Panc1 (cell line): ENCODE results near the gene CIB4. TPM values are rescaled to one million over a fixed set of nuclear protein-coding genes. Genes with fewer than 3 reads are reported as not detected.

Experiments used
- ATAC-seq: fragments of 200-7000 bp; cut with Tn5 transposase; 2 replicates; pipeline ENCODE4 v1.9.1; 2020; ENCODE audit warnings: mild to moderate bottlenecking, moderate library complexity
- BruUV-seq: library from RNA; stranded (reverse); fragments of 400-500 nt; replicated peaks from 2 replicates; lab custom pipeline; 2021; lab: Mats Ljungman, UMichigan
- CTCF ChIA-PET: fragments of 300-600 bp; sonication (Branson Sonifier 250); formaldehyde crosslinking; loops from one replicate; lab custom pipeline; 2022; ENCODE audit warnings: antibody characterized with exemption; lab: Charles Lee
- POLR2A ChIA-PET: fragments of 300-600 bp; sonication (Branson Sonifier 250); formaldehyde crosslinking; loops from one replicate; lab custom pipeline; 2022; ENCODE audit warnings: antibody characterized with exemption; lab: Charles Lee
- DNase-seq: peaks from one replicate; pipeline ENCODE4 v3.0.0-alpha.2; 2010; ENCODE audit warnings: low read depth, low spot score
- H3K27ac ChIP-seq: 2 replicates; pipeline ENCODE4 v1.5.1; 2011; ENCODE audit warnings: mild to moderate bottlenecking, low read length, inconsistent platforms
- H3K27me3 ChIP-seq: fragments of 200-500 bp; sonication (Bioruptor generic); 2 replicates; pipeline ENCODE4 v1.6.0; 2014; ENCODE audit warnings: low read length, inconsistent platforms; ENCODE audit not compliant: control insufficient read depth, insufficient read depth
- H3K36me3 ChIP-seq: fragments of 200-500 bp; sonication (Bioruptor generic); 2 replicates; pipeline ENCODE4 v1.5.1; 2014; ENCODE audit warnings: inconsistent platforms, mild to moderate bottlenecking, low read length, moderate library complexity; ENCODE audit not compliant: control insufficient read depth, insufficient read depth
- H3K4me1 ChIP-seq: 2 replicates; pipeline ENCODE4 v1.5.1; 2011; ENCODE audit warnings: inconsistent platforms, mild to moderate bottlenecking, low read length, moderate library complexity; ENCODE audit not compliant: control insufficient read depth, insufficient read depth
- H3K4me3 ChIP-seq, 2 experiments: 2 replicates each; pipeline ENCODE4 v1.5.1; 2011 to 2012; ENCODE audit warnings: low read depth in 2 of 2, low read length in 2 of 2, mild to moderate bottlenecking in 2 of 2, inconsistent platforms in 1 of 2, moderate library complexity in 1 of 2
- H3K9me3 ChIP-seq: fragments of 200-500 bp; sonication (Bioruptor generic); 2 replicates; pipeline ENCODE4 v1.5.1; 2014; ENCODE audit warnings: low read depth, mild to moderate bottlenecking, inconsistent platforms, low read length, moderate library complexity; ENCODE audit not compliant: control insufficient read depth, insufficient read depth
- POLR2AphosphoS5 ChIP-seq: IDR thresholded peaks from 2 replicates; pipeline ENCODE4 v1.6.1; 2012; ENCODE audit warnings: mild to moderate bottlenecking, low read depth, low read length, moderate library complexity
- SIN3A ChIP-seq: IDR thresholded peaks from 2 replicates; pipeline ENCODE4 v1.6.1; 2012; ENCODE audit warnings: low read depth, mild to moderate bottlenecking, low read length, moderate library complexity, borderline replicate concordance; ENCODE audit not compliant: insufficient read depth
- TCF7L2 ChIP-seq: IDR thresholded peaks from 2 replicates; pipeline ENCODE4 v1.6.1; 2011; ENCODE audit warnings: mild to moderate bottlenecking, low read depth, low read length, inconsistent platforms
- in situ Hi-C: cut with HindIII; loops from 2 replicates; pipeline ENCODE4 v1.10.0; 2016; ENCODE audit warnings: low sequenced_read_pairs, low pct_unique_long_range_greater_than_20kb
- intact Hi-C: fragments of 100-400 bp; cut with micrococcal nuclease; formaldehyde crosslinking; loops from one replicate; pipeline ENCODE4 v1.10.0; 2022; ENCODE audit not compliant: unreplicated experiment
- total RNA-seq: library from RNA; stranded (reverse); gene quantifications from one replicate; pipeline ENCODE4 v1.2.1, GENCODE V29; 2021; ENCODE audit not compliant: unreplicated experiment
- TF ChIP-seq, protein P1 (sequence below): fragments of 450-650 bp; IDR thresholded peaks from 2 replicates; pipeline ENCODE4 v1.5.1; 2017; ENCODE audit warnings: mild to moderate bottlenecking
- TF ChIP-seq, protein P2 (sequence below), 2 experiments: IDR thresholded peaks; 2 replicates each; pipeline ENCODE4 v1.6.1; 2011 to 2012; ENCODE audit warnings: low read depth in 2 of 2, control low read depth in 1 of 2, low read length in 1 of 2, mild to moderate bottlenecking in 1 of 2, moderate library complexity in 1 of 2; ENCODE audit not compliant: insufficient read depth in 1 of 2

CIB4 gene
- total RNA-seq, 1 experiment from 2014 or later: 0.33 TPM

DNA sequence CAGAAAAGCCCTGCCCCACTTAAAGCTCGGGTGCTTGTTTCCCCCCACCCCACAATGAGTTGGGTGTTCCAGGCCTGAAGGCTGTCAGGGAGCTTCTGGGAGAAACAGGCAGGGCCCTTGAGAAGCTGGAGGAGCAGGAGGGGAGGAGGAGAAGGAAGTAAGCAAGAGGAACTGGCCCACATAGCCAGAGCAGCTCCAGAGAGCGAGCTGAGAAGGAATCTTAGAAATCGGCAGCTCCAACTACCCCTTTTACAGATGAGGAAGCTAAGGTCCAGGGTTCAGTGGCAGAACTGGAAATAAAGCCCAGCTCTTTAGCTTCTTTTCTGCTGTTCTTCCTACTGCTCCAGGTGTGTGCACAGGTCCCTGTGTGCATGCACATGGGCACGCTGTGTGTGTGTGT, 38.7 kb upstream of the CIB4 start:
- CTCF ChIA-PET: no interaction called here

DNA sequence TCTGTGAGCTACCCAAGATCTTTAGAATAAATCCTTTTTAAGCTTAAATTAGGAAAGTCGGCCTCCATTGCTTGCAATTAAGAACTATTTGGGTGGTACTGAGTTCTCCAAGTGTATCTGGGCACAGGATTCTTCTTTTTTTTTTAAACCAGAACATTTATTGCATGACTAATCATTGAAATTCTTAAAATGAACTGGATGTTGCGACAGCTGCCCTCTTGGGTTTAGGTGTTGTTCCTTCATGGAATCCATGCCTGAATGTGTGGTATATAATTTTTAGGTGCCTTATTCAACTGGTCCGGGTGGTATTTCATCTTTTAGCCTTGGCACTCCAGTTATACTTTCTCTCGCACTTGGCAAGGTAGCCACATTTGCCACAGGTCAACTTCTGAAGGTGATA, 36.9 kb upstream of the CIB4 start:
- ChIA-PET CTCF (no interaction called here), POLR2A (no interaction called here)
- H3K27ac ChIP-seq: no peak overlapping the region
- TF ChIP-seq, protein P1, sequence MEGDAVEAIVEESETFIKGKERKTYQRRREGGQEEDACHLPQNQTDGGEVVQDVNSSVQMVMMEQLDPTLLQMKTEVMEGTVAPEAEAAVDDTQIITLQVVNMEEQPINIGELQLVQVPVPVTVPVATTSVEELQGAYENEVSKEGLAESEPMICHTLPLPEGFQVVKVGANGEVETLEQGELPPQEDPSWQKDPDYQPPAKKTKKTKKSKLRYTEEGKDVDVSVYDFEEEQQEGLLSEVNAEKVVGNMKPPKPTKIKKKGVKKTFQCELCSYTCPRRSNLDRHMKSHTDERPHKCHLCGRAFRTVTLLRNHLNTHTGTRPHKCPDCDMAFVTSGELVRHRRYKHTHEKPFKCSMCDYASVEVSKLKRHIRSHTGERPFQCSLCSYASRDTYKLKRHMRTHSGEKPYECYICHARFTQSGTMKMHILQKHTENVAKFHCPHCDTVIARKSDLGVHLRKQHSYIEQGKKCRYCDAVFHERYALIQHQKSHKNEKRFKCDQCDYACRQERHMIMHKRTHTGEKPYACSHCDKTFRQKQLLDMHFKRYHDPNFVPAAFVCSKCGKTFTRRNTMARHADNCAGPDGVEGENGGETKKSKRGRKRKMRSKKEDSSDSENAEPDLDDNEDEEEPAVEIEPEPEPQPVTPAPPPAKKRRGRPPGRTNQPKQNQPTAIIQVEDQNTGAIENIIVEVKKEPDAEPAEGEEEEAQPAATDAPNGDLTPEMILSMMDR: no peak
- TF ChIP-seq, protein P2, sequence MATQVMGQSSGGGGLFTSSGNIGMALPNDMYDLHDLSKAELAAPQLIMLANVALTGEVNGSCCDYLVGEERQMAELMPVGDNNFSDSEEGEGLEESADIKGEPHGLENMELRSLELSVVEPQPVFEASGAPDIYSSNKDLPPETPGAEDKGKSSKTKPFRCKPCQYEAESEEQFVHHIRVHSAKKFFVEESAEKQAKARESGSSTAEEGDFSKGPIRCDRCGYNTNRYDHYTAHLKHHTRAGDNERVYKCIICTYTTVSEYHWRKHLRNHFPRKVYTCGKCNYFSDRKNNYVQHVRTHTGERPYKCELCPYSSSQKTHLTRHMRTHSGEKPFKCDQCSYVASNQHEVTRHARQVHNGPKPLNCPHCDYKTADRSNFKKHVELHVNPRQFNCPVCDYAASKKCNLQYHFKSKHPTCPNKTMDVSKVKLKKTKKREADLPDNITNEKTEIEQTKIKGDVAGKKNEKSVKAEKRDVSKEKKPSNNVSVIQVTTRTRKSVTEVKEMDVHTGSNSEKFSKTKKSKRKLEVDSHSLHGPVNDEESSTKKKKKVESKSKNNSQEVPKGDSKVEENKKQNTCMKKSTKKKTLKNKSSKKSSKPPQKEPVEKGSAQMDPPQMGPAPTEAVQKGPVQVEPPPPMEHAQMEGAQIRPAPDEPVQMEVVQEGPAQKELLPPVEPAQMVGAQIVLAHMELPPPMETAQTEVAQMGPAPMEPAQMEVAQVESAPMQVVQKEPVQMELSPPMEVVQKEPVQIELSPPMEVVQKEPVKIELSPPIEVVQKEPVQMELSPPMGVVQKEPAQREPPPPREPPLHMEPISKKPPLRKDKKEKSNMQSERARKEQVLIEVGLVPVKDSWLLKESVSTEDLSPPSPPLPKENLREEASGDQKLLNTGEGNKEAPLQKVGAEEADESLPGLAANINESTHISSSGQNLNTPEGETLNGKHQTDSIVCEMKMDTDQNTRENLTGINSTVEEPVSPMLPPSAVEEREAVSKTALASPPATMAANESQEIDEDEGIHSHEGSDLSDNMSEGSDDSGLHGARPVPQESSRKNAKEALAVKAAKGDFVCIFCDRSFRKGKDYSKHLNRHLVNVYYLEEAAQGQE (IDR thresholded peaks at IDR 0.05; ENCODE audit: insufficient read depth in 1 of 2, low read depth in 2 of 2, low read length in 1 of 2): no peak
- TF ChIP-seq POLR2AphosphoS5: no peak
- no peak for TF ChIP-seq TCF7L2
- no peak for TF ChIP-seq SIN3A
- H3K4me1 ChIP-seq: no peaks in the 10 kb centered on the region
- H3K4me3 ChIP-seq: no peak overlapping the region
- no peaks in the 10 kb centered on the region for H3K36me3 ChIP-seq
- ATAC-seq (no peak), DNase-seq (no peak)
- in situ Hi-C loops (no loop called here), intact Hi-C loops (no loop called here)
- no TSS peak for BruUV-seq
- no peaks in the 10 kb centered on the region for H3K9me3 ChIP-seq
- H3K27me3 ChIP-seq: 0 out of 2 replicates have a peak, but pooled peaks cover 2% of the 10 kb centered on the region

More for the DNA sequence above, 38.7 kb upstream of the CIB4 start:
- no peaks in the 10 kb centered on the region for H3K4me1 ChIP-seq
- TF ChIP-seq SIN3A (no peak), POLR2AphosphoS5 (no peak), TCF7L2 (no peak)
- TF ChIP-seq, protein P1: no peak
- TF ChIP-seq, protein P2 (IDR thresholded peaks at IDR 0.05; ENCODE audit: insufficient read depth in 1 of 2, low read depth in 2 of 2, low read length in 1 of 2): no peak
- intact Hi-C loops: no loop called here
- H3K27me3 ChIP-seq: 0 out of 2 replicates have a peak, but pooled peaks cover 2% of the 10 kb centered on the region
- H3K9me3 ChIP-seq: no peaks in the 10 kb centered on the region
- DNase-seq (no peak), ATAC-seq (no peak)
- in situ Hi-C loops: no loop called here
- H3K27ac ChIP-seq: no peak overlapping the region
- BruUV-seq: no TSS peak
- no peak overlapping the region for H3K4me3 ChIP-seq
- H3K36me3 ChIP-seq: no peaks in the 10 kb centered on the region
- POLR2A ChIA-PET: no interaction called here
